ENCODE measurements around the gene SNAPC4. TPM values are rescaled to one million over a fixed set of nuclear protein-coding genes. Genes with fewer than 3 reads are reported as not detected.

SNAPC4 gene
- total RNA-seq, 3 donors from 2014 or later = 7.4 to 7.6 (median 7.6) TPM

DNA sequence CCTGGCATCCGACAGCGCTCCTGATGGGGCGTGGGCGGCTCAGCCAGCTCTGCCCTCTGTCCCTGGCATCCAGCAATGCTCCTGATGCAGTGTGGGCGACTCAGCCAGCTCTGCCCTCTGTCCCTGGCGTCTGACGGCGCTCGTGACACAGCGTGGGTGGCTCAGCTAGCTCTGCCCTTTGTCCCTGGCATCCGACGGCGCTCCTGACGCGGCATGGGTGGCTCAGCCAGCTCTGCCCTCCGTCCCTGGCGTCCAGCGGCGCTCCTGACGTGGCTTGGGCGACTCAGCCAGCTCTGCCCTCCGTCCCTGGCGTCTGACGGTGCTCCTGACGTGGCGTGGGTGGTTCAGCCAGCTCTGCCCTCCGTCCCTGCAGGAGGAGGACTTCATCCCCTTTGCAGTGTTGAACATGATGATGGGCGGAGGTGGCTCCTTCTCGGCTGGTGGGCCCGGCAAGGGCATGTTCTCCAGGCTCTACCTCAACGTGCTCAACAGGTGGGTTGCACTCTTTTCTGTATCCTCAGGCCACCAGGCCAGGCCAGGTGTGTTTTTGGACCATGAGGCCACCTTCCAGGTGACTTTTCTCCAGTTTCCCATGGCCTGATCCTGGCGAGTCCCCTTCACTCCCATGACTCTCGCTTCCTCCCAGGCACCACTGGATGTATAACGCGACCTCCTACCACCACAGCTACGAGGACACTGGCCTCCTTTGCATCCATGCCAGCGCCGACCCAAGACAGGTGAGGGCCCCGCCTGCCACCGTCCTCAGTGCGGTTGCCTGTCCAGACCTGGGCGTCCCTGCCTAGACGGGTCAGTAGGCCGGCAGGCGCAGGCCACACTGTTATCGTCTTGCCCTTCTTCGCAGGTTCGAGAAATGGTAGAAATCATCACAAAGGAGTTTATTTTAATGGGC, 18.5 kb upstream of the SNAPC4 start:
- TF ChIP-seq, protein P1, sequence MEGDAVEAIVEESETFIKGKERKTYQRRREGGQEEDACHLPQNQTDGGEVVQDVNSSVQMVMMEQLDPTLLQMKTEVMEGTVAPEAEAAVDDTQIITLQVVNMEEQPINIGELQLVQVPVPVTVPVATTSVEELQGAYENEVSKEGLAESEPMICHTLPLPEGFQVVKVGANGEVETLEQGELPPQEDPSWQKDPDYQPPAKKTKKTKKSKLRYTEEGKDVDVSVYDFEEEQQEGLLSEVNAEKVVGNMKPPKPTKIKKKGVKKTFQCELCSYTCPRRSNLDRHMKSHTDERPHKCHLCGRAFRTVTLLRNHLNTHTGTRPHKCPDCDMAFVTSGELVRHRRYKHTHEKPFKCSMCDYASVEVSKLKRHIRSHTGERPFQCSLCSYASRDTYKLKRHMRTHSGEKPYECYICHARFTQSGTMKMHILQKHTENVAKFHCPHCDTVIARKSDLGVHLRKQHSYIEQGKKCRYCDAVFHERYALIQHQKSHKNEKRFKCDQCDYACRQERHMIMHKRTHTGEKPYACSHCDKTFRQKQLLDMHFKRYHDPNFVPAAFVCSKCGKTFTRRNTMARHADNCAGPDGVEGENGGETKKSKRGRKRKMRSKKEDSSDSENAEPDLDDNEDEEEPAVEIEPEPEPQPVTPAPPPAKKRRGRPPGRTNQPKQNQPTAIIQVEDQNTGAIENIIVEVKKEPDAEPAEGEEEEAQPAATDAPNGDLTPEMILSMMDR (IDR thresholded peaks at IDR 0.05) = no peak
- no peak for DNase-seq
- Histone ChIP-seq H3K4me3 (no peak overlapping the region), H3K9me3 (no peaks in the 10 kb centered on the region), H3K4me1 (ENCODE audit: low read depth) (no peaks in the 10 kb centered on the region), H3K36me3 (ENCODE audit: low read depth) (peaks cover 12% of the 10 kb centered on the region)
- intact Hi-C loops (cut with DNase I, micrococcal nuclease) = no loop called here
- no peak for ATAC-seq

DNA sequence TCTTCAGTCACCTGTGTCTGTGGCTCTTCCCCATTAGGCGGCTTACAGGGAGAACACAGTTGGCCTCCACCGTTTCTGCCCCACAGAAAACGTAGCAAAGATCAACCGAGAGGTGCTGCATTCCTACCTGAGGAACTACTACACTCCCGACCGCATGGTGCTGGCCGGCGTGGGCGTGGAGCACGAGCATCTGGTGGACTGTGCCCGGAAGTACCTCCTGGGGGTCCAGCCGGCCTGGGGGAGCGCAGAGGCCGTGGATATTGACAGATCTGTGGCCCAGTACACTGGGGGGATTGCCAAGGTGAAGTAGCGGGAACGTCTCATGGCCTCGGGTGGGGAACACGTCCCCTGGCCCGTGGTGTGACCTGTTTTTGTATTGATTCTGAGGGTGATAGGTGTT, 16.9 kb upstream of the SNAPC4 start:
- DNase-seq = no peak
- TF ChIP-seq, protein P1 (IDR thresholded peaks at IDR 0.05) = no peak

DNA sequence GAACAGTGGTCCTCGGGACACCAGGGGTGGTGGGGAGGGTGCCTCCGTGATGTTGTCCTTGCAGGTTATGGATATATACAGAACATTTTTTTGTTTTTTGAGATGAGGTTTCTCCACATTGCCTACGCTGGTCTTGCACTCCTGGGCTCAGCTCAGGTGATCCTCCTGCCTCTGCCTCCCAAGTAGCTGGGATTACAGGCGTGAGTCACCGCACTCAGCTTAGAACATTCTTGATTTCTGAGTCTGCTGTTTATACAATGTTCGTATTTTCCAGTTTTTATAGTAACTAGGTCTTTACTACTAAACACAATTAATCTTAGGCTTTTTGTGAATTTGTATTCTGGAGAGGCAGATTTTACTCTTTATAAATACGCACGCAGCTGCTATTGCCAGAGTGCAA, 16.5 kb upstream of the SNAPC4 start:
- DNase-seq (no peak), ATAC-seq (no peak)
- intact Hi-C loops (cut with DNase I, micrococcal nuclease) = no loop called here
- no peak overlapping the region for H3K4me3 ChIP-seq
- peaks cover 15% of the 10 kb centered on the region for H3K36me3 ChIP-seq (ENCODE audit: low read depth)
- H3K4me1 ChIP-seq (ENCODE audit: low read depth) = peaks cover 6% of the 10 kb centered on the region
- TF ChIP-seq, protein P1 (IDR thresholded peaks at IDR 0.05) = no peak
- no peaks in the 10 kb centered on the region for H3K9me3 ChIP-seq

More for the DNA sequence above, 16.9 kb upstream of the SNAPC4 start:
- no peak overlapping the region for H3K4me3 ChIP-seq
- intact Hi-C loops (cut with DNase I, micrococcal nuclease) = no loop called here
- ATAC-seq = no peak
- no peaks in the 10 kb centered on the region for H3K9me3 ChIP-seq
- peaks cover 1% of the 10 kb centered on the region for H3K4me1 ChIP-seq (ENCODE audit: low read depth)
- peaks cover 15% of the 10 kb centered on the region for H3K36me3 ChIP-seq (ENCODE audit: low read depth)

DNA sequence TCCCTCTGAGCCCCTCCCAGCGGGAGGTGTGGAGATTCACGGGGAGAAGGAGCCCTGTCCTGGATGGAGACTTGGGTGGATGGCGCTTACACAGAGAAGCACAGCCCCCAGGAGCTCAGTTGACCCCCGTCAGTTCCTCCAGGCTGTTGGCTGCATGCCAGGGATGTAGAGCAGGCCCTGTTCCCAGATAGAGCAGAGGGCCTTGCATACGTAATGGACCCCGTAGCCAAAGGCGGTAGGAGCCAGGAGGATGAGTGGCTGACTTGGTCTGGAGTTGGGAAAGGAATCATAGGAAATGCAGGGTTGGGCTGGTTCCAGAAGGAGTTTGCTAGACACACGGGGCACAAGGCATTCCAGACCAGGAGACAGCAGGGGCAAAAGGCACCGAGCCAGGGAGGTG, 13.0 kb upstream of the SNAPC4 start:
- H3K4me1 ChIP-seq (ENCODE audit: low read depth) = peaks cover 16% of the 10 kb centered on the region
- H3K4me3 ChIP-seq = no peak overlapping the region
- intact Hi-C loops (cut with DNase I, micrococcal nuclease) = no loop called here
- peaks cover 9% of the 10 kb centered on the region for H3K36me3 ChIP-seq (ENCODE audit: low read depth)
- H3K9me3 ChIP-seq = no peaks in the 10 kb centered on the region
- ATAC-seq (no peak), DNase-seq (no peak)
- TF ChIP-seq, protein P1 (IDR thresholded peaks at IDR 0.05) = no peak

DNA sequence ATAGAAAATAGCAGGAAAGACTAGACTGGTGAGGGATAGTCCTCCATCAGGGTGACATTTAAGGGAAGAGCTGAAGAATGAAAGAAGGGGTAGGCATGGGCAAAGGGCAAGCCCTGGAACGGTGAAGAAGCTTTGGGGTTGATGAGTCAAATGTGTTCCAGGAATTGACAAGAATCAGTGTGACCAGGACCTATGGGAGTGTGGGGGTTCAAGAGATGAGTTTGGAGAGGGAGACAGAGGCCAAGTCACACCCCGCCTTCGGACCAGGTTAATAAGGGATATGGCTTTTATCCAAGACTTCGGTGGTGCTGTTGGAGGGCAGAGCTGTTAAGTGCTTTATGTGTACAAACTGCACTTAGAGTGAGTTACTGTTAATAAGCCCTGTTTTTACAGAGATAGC, 11.4 kb upstream of the SNAPC4 start:
- H3K36me3 ChIP-seq (ENCODE audit: low read depth) = peaks cover 7% of the 10 kb centered on the region
- no peak overlapping the region for H3K4me3 ChIP-seq
- DNase-seq (no peak), ATAC-seq (no peak)
- TF ChIP-seq, protein P1 (IDR thresholded peaks at IDR 0.05) = no peak
- peaks cover 16% of the 10 kb centered on the region for H3K4me1 ChIP-seq (ENCODE audit: low read depth)
- no peaks in the 10 kb centered on the region for H3K9me3 ChIP-seq
- intact Hi-C loops (cut with DNase I, micrococcal nuclease) = no loop called here
